Thyroid gland (tissue), 4 donors: ENCODE data around the gene ARHGEF10L.

ENCODE experiments used
- POLR2A ChIP-seq, 2 donors: fragments of 450-650 bp; IDR thresholded peaks; one replicate each; pipeline ENCODE4 v1.6.1; 2017; ENCODE audit warnings: antibody characterized with exemption in 2 of 2, mild to moderate bottlenecking in 2 of 2, moderate library complexity in 1 of 2
- TF ChIP-seq, protein P1 (sequence below), 6 experiments: fragments of 200-600 bp in 3 of 6; fragments of 450-650 bp in 3 of 6; sonication (generic) in 3 of 6; IDR thresholded peaks; one replicate each; pipeline ENCODE4 v1.5.1; 2016 to 2019; ENCODE audit warnings: antibody characterized with exemption in 6 of 6, mild to moderate bottlenecking in 2 of 6, inconsistent platforms in 1 of 6, moderate library complexity in 1 of 6

DNA sequence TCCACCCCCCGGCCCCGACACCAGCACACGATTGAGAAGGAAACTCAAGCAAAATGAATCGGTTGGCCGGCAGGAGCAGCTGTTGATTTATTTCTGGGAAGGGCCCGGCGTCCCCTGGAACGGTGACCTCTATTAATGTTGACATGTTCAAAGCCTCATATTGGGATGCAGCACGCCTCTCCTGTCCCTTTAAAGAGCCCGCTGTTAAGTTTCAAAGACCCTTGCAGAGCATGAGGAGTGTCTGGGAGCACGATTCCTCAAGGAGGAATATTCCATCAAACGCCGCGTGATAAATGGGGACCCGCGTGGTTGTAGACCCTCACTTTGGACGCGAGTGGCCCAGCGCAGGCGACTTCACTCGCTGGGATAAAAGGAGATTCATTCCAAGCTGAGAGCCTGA lies 194.2 kb downstream of the ARHGEF10L start:
- no peak for TF ChIP-seq POLR2A (IDR thresholded peaks at IDR 0.05)
- TF ChIP-seq, protein P1, sequence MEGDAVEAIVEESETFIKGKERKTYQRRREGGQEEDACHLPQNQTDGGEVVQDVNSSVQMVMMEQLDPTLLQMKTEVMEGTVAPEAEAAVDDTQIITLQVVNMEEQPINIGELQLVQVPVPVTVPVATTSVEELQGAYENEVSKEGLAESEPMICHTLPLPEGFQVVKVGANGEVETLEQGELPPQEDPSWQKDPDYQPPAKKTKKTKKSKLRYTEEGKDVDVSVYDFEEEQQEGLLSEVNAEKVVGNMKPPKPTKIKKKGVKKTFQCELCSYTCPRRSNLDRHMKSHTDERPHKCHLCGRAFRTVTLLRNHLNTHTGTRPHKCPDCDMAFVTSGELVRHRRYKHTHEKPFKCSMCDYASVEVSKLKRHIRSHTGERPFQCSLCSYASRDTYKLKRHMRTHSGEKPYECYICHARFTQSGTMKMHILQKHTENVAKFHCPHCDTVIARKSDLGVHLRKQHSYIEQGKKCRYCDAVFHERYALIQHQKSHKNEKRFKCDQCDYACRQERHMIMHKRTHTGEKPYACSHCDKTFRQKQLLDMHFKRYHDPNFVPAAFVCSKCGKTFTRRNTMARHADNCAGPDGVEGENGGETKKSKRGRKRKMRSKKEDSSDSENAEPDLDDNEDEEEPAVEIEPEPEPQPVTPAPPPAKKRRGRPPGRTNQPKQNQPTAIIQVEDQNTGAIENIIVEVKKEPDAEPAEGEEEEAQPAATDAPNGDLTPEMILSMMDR (IDR thresholded peaks at IDR 0.05), result no peak
